ENCODE data around the gene MFAP3L.

MFAP3L gene

DNA sequence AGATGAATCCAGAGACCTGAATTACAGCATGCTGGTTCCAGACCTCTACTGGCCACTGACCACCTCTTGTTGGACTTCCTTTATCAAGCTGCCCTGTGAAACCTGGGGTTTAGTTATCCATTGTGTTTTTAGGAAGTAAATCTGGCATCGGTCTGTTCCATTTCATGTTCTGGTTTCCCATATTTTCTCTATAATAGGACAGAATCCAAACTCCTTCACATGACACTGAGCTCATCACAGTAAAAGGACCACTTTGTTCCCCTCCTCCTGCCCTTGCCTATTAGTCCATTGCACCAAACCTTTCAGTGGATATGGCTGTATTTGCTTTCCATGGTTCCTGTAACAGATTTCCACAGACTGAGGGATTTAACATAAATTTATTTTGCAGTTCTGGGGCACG, 4.0 kb downstream of the MFAP3L start:
- DNase-seq (ENCODE audit: low spot score): no peak

DNA sequence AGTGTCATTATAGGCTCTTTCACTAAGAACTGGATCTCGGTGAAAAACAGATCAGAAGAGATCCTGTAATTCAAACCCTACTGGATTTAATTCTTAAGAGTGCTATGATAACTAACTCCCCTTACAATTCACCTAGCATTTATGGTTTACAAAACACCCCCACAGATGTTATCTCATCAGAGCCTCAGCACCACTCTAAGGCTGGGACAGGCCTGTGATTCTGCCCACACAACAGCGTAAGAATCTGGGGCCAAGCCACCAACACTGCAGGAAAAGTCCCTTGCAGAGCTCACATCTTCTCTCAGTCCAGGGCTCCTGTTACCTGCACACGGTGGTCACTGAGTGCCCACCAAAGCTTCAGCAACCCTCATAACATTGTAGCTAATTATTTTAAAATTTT, 8.9 kb downstream of the MFAP3L start:
- DNase-seq (ENCODE audit: low spot score): no peak

- DNase-seq (ENCODE audit: low spot score): no peak
Measured at GRCh38 chr4:170015285-170015684, 10.9 kb downstream of the MFAP3L start.

DNA sequence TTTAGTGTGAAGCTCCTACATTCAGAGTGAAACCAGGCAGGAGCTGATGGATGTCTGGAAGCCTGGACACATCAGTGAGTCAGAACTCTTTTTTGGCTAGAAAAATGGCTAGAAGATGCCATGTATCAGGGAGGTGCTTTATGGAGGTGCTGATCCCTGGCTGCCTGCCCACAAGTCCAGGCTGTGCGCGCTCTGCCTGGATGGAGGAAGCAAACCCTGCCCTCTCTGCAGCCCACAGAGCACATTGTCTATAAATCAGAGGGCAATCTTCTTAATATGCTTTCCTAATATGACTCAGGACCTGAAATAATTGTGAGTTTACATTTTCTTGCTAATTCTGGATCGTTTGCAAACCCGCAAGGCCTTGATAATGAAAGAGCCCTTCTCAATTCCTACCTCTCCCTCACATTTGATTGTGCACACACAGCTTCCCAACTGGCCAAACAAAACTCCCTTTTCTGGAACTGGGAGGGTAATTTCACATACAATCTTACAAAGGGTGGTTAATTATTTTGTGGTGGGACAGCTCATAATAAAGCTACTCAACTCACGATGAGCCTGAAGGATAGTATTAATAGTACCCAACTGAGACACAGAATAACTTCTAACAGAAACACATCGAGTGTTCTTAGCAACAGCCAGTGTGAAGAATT, 11.7 kb downstream of the MFAP3L start:
- no peak for DNase-seq (ENCODE audit: low spot score)

DNA sequence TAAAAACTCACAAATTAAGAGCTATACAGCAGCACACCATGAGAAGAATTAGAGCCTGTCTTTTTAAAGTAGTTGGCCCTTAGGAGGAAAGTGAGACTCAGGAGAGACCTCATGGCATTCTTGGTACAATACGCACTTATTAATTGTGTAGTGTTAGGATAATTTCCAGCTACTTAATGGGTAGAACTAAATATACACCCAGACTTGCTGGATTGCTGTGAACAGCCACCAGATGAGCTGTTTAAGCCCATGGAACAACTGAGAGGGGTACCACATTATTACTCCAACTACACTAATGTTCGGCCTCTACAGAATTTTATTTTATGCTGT, 13.6 kb downstream of the MFAP3L start:
- no peak for DNase-seq (ENCODE audit: low spot score)

DNA sequence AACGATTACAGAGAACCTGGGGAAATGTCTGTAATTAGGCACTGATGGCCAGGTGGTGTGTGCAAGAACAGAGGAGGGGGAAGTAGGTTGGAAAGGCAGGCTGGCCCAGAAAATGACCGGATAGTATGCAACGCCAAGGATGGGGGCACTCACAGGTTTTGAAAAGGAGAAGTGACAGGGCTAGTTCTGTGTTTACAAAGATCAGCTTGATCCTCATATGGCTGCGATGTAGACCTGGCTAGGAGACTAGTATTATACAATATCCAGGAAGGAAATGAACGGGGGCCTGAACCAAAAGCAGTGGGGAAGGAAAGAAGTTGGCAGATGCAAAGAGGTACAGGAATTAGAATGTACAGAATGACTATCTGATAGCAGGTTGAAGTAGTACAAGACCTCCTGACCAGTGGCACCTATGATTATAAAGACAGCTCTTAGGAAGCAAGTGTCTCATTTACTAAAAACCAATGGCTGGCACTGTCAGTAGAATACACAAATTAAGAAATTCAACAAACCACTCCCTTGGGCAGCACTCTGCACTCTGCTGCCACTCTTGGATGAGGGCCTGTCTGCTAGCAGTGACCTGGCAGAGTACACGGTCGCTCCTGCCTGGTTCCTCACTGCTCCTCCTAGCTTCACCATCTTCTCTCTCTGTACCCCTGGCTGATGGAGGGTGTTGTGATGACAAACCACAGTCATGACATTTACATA, 14.1 kb downstream of the MFAP3L start:
- DNase-seq (ENCODE audit: low spot score): no peak

GRCh38 chr4:170009291-170009690, 16.9 kb downstream of the MFAP3L start:
- DNase-seq (ENCODE audit: low spot score): no peak

DNA sequence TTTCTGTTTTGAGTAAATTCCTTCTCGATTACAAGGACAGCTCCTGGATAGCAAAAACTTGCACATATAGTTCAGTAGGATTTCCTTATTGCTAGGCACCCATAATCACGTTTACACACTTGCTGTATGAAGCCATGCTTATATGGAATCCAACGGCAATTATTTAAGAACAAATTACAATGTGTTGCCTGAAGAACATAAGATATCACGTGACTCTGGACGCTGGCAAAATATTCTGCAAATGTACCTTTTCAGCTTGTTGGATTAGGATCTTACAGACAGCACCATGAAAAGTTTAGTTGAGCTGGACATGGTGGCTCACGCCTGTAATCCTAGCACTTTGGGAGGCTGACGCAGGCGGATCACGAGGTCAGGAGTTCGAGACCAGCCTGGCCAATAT, 17.4 kb downstream of the MFAP3L start:
- no peak for DNase-seq (ENCODE audit: low spot score)

DNA sequence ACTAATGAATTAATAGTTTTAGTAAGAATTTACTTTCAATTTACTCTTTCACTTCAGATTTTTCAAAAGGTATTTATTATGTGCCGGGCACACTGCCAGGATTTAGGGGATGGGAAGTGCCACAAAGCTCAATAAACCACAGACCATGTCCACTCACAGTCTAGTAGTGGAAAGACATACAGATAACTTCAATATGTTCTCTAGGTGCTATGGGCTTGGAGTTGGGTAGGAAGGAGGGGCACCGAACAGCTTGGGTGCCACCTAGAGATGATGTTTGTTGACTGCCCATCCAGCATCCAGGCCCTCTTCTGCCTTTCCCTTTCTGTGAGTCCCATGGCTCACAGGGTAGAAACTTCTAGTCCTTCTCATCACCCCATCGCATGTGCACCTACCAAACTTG, 17.8 kb downstream of the MFAP3L start:
- peak; percentile 2 for DNase-seq (ENCODE audit: low spot score)

DNA sequence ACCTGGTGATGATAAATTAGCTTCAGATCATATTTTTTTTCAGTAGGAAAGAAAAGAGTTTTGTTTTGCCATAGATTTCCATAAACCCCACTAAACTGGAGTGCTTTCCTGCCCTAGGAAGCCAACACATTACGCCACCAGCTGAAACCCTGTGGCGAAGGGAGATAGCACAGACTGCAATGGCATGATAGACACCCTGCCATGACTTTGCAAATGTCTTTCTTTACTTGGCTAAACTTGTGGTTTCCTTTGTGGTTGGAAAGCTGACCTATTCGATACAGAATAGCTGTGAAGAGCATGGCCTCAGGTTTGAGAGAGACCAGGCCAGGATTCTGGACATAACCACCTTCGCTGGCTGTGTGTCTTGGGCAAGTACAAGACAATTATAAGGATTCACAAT, 19.1 kb downstream of the MFAP3L start:
- DNase-seq (ENCODE audit: low spot score): no peak

DNA sequence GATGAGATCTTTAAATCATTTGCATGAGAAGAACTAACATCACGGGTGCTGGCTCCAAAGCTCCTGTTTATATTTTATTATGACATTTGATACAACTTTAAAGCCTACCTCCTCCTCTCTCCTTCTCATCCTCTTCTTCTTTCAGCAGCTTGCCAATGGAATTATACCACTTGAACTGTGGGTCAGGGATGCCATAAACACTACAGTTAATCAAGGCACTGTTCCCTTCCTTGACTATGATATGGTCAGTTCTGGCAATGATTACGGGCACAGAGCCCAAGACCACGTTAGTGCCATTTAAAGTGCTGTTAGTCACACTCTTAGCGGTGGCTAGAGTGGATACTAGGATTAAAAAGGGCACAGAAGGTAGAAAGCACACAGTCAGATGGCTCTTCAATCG, 20.7 kb downstream of the MFAP3L start:
- DNase-seq (ENCODE audit: low spot score): no peak

- DNase-seq (ENCODE audit: low spot score): no peak
Measured at GRCh38 chr4:170004651-170005295, 21.4 kb downstream of the MFAP3L start.

DNA sequence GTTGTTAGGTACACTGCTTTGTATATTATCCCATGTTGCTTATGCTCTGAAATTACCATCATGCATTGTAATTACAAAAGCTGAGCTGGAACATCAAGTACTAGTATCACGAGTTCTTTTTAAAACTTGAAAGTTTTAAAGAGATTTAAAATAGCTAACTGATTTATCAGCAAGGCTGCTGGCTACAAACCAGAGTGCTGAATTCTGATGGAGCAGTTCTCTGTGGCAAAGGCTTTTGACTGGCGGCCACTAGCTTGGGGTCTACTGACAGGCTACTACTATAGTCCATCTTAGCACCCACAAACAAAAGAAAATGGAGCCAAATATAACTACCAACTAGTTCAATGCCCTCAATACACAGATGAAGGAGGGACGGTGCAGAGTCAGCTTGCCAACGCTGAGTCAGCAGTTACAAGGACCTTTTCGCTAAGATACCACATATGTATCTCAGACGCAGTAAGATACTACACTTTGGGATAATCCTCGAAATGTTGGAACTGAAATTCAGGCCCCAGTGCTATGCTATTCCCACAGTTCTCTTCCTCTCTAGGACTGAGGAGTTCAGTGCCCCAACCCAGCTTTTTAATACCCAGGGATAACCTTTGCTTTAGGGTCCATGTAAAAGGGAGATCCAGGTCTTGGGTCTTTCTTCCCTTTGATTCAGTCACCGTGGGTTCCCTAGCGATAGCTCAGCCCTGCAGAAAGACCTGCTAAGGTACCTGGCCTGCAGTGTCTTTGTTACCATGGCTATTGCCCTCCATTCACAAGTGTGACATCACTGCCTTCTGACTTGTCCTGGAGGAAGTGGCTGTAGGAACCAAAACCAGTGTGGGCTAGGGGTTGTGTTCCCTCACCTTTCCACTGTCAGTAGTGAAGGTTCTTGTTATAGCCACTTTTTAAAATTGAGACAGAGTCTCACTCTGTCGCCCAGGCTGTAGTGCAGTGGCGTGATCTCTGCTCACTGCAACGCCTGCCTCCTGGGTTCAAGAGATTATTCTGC, 22.8 kb downstream of the MFAP3L start:
- DNase-seq (ENCODE audit: low spot score): no peak

GRCh38 chr4:170001745-170002267, 24.4 kb downstream of the MFAP3L start:
- no peak for DNase-seq (ENCODE audit: low spot score)

GRCh38 chr4:170001011-170001744, 25.0 kb downstream of the MFAP3L start:
- DNase-seq (ENCODE audit: low spot score): no peak

DNA sequence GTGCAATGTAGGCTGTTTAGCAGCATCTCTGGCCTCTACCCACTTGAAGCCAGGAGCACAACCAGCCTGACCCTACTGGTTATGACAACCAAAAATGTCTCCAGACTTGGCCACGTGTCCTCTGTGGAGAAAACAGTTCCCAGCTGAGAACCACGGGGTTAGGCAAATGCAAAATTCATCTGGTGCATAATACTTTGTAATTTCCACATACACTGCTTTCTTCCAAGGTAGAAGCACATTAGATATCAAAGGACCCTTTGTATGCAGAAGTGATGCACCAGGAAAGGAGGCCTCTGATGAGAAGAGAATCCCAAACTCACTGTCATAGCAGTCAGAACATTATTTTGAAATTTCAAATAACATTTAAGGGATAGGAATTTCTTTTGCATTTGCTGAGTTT, 26.3 kb downstream of the MFAP3L start:
- DNase-seq (ENCODE audit: low spot score): no peak

DNA sequence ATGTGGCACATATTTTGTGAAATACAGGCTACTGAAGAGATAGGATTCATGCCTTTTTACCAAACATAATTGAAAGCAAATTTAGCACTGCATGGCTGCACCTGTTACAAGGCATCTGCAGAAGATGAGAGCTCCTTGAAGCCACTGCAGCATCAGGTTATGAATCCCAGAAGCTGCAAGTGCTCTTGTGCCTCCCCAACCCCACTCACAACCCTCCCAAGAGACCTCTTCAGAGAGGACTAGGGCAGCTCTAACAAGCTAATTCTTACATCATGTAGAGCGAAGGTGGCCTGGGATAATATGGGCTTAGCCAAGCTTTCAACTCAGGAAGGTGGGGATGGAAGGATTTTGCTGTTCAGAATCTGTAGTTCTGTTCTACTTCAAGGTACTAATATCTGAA, 27.2 kb downstream of the MFAP3L start:
- DNase-seq (ENCODE audit: low spot score): no peak

- no peak for DNase-seq (ENCODE audit: low spot score)
Measured at GRCh38 chr4:169996379-169997240, 29.6 kb downstream of the MFAP3L start.

DNA sequence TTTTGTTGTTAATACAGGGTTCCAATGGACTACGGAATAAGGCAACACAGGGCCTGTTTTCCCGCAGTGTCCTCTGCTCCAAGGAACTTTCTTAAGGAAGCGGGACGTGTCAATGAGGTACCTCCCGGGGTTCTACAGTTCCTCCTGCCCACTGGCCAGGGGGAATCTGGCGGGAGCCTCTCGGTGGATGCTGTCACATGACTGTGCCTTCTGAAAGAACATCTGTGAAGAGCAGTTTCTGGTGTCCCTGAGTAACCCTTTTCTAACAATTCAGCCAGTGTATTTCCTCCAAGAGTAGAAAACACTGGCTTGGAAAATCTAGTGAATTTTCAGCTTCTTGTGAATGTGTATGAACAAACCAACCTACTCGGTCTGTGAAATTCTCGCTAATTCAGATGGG, 32.7 kb downstream of the MFAP3L start:
- DNase-seq (ENCODE audit: low spot score): no peak

DNA sequence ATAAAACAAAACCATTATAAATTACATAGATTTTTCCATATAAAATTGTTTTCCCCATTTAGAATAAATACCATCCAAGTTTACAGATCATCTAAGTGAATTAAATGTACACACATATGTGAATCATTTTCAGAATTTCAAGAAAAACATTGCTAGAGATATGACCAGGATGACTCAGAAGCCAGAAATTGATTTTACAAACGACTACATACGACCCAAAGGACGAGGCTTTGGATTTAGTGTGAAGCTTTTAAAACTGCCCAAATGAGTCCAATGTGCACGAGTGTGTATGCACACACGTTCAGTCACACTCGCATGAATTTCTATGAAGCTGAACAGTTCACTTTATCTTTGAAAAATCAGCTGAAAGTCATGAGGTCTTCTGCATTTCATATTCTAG, 37.9 kb downstream of the MFAP3L start:
- DNase-seq (ENCODE audit: low spot score): no peak
